Liver (tissue), 9 donors: Measurements from ENCODE around the gene XYLT1. TPM values are rescaled to one million over a fixed set of nuclear protein-coding genes. Genes with fewer than 3 reads are reported as not detected.

Experiments
- DNase-seq: peaks from one replicate; pipeline ENCODE4 v3.0.0-alpha.2; 2017; ENCODE audit warnings: low spot score
- H3K27ac ChIP-seq, 2 donors: one replicate each; pipeline ENCODE4 v1.7.0; 2013; ENCODE audit warnings: inconsistent platforms in 2 of 2, low read length in 2 of 2, control low read depth in 1 of 2, low read depth in 1 of 2, mild to moderate bottlenecking in 1 of 2
- H3K27me3 ChIP-seq, 4 donors: one replicate each; pipeline versions ENCODE4 v1.6.1 to v1.7.0; 2013; ENCODE audit warnings: low read length in 3 of 4, inconsistent platforms in 1 of 4, mild to moderate bottlenecking in 1 of 4, moderate library complexity in 1 of 4; ENCODE audit not compliant: control insufficient read depth in 4 of 4, insufficient read depth in 4 of 4
- H3K36me3 ChIP-seq, 4 donors: one replicate each; pipeline versions ENCODE4 v1.6.1 to v1.7.0; 2013; ENCODE audit warnings: low read length in 3 of 4, mild to moderate bottlenecking in 3 of 4, low read depth in 1 of 4, moderate library complexity in 1 of 4; ENCODE audit not compliant: control insufficient read depth in 4 of 4, insufficient read depth in 3 of 4
- H3K4me1 ChIP-seq, 4 donors: one replicate each; pipeline versions ENCODE4 v1.6.1 to v1.7.0; 2013; ENCODE audit warnings: low read length in 3 of 4, mild to moderate bottlenecking in 3 of 4, moderate library complexity in 1 of 4; ENCODE audit not compliant: control insufficient read depth in 4 of 4, insufficient read depth in 4 of 4
- H3K4me3 ChIP-seq, 3 donors: one replicate each; pipeline versions ENCODE4 v1.6.1 to v1.7.0; 2013; ENCODE audit warnings: low read length in 3 of 3, control low read depth in 1 of 3, low read depth in 1 of 3, mild to moderate bottlenecking in 1 of 3
- H3K9ac ChIP-seq, 2 donors: one replicate each; pipeline ENCODE4 v1.7.0; 2013; ENCODE audit warnings: low read length in 2 of 2, mild to moderate bottlenecking in 2 of 2, moderate library complexity in 2 of 2, control low read depth in 1 of 2, low read depth in 1 of 2
- H3K9me3 ChIP-seq, 4 donors: one replicate each; pipeline versions ENCODE4 v1.6.1 to v1.7.0; 2013; ENCODE audit warnings: low read length in 3 of 4; ENCODE audit not compliant: control insufficient read depth in 4 of 4
- EGR1 ChIP-seq, 2 donors: IDR thresholded peaks; 2 replicates each; pipeline ENCODE4 v1.6.1; 2016 to 2018; ENCODE audit warnings: antibody characterized with exemption in 2 of 2, low read depth in 2 of 2
- FOXA1 ChIP-seq: IDR thresholded peaks from 2 replicates; pipeline ENCODE4 v1.6.1; 2016; ENCODE audit warnings: antibody characterized with exemption
- FOXA2 ChIP-seq: IDR thresholded peaks from 2 replicates; pipeline ENCODE4 v1.6.1; 2016; ENCODE audit warnings: antibody characterized with exemption
- GABPA ChIP-seq, 2 donors: IDR thresholded peaks in 1 of 2; conservative IDR thresholded peaks in 1 of 2; 2 replicates each; pipeline ENCODE4 v1.6.1; 2016; ENCODE audit warnings: antibody characterized with exemption in 2 of 2, mild to moderate bottlenecking in 1 of 2, moderate library complexity in 1 of 2
- HNF4G ChIP-seq: IDR thresholded peaks from 2 replicates; pipeline ENCODE4 v1.6.1; 2016; ENCODE audit warnings: antibody characterized with exemption
- NR2F2 ChIP-seq: IDR thresholded peaks from 2 replicates; pipeline ENCODE4 v1.6.1; 2016; ENCODE audit warnings: antibody characterized with exemption
- RXRA ChIP-seq, 2 donors: IDR thresholded peaks; 2 replicates each; pipeline ENCODE4 v1.6.1; 2017 to 2018; ENCODE audit warnings: antibody characterized with exemption in 2 of 2, mild to moderate bottlenecking in 1 of 2
- SP1 ChIP-seq: IDR thresholded peaks from 2 replicates; pipeline ENCODE4 v1.6.1; 2018; ENCODE audit warnings: antibody characterized with exemption, mild to moderate bottlenecking
- WGBS: extraction: QIAGEN DNeasy Blood & Tissue Kit; methylation state at CpG from one replicate; pipeline ENCODE4 v1.1.7; 2013; 5-methylcytosine and 5-hydroxymethylcytosine counted together
- polyA plus RNA-seq, 2 donors: library from polyadenylated mRNA; stranded (reverse) in 1 of 2; unstranded in 1 of 2; fragments of 200-250 nt in 1 of 2; fragments of >200 nt in 1 of 2; fragmentation: Nextera tagmentation in 1 of 2; extraction: Ambion mirVana in 1 of 2; gene quantifications; one replicate each; pipeline versions ENCODE4 v1.2.1 to v1.2.3, GENCODE V29; 2013 to 2015
- total RNA-seq, 2 donors: library from RNA; depleted of rRNA; stranded (reverse); fragments of >200 nt; gene quantifications; one replicate each; pipeline ENCODE4 v1.2.3, GENCODE V29; 2014
- TF ChIP-seq, protein P1 (sequence below): IDR thresholded peaks from 2 replicates; pipeline ENCODE4 v1.6.1; 2016; ENCODE audit warnings: antibody characterized with exemption, mild to moderate bottlenecking
- TF ChIP-seq, protein P2 (sequence below): IDR thresholded peaks from 2 replicates; pipeline ENCODE4 v1.6.1; 2016; ENCODE audit warnings: antibody characterized with exemption
- TF ChIP-seq, protein P3 (sequence below): IDR thresholded peaks from 2 replicates; pipeline ENCODE4 v1.6.1; 2016; ENCODE audit warnings: antibody characterized with exemption
- donor health status: healthy.
- donor health status: healthy.
- donor health status: healthy.
- donor health status: healthy.
- donor health status: healthy.

XYLT1 gene
- total and polyA plus RNA-seq, 4 donors, result 0.25 to 2.3 (median 0.53) TPM

DNA sequence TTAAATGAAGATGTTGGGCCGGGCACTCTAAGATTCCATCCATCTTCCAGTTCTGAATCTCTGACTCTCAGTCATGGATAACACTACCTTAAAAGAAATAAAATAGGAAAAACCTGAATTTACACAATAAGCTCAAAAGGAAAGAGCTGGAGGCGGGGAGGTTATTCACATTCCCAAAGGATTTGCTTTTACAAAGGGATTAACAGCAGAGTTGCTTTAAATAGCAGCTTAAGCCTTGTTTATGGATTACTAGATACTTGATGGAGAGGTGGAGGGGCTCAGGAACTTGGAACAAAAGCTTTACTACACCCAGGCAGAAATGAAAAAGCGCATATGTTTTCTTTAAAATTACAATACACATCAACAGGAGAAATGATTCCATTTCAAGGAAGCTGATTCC is 84.5 kb downstream of the XYLT1 start:
- no peak for DNase-seq
- no peaks in the 10 kb centered on the region for H3K4me1 ChIP-seq
- TF ChIP-seq FOXA2, result no peak
- TF ChIP-seq, protein P1, sequence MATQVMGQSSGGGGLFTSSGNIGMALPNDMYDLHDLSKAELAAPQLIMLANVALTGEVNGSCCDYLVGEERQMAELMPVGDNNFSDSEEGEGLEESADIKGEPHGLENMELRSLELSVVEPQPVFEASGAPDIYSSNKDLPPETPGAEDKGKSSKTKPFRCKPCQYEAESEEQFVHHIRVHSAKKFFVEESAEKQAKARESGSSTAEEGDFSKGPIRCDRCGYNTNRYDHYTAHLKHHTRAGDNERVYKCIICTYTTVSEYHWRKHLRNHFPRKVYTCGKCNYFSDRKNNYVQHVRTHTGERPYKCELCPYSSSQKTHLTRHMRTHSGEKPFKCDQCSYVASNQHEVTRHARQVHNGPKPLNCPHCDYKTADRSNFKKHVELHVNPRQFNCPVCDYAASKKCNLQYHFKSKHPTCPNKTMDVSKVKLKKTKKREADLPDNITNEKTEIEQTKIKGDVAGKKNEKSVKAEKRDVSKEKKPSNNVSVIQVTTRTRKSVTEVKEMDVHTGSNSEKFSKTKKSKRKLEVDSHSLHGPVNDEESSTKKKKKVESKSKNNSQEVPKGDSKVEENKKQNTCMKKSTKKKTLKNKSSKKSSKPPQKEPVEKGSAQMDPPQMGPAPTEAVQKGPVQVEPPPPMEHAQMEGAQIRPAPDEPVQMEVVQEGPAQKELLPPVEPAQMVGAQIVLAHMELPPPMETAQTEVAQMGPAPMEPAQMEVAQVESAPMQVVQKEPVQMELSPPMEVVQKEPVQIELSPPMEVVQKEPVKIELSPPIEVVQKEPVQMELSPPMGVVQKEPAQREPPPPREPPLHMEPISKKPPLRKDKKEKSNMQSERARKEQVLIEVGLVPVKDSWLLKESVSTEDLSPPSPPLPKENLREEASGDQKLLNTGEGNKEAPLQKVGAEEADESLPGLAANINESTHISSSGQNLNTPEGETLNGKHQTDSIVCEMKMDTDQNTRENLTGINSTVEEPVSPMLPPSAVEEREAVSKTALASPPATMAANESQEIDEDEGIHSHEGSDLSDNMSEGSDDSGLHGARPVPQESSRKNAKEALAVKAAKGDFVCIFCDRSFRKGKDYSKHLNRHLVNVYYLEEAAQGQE, result no peak
- no peak for TF ChIP-seq SP1
- no peak for TF ChIP-seq HNF4G
- TF ChIP-seq, protein P2, sequence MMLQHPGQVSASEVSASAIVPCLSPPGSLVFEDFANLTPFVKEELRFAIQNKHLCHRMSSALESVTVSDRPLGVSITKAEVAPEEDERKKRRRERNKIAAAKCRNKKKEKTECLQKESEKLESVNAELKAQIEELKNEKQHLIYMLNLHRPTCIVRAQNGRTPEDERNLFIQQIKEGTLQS, result no peak
- TF ChIP-seq FOXA1, result no peak
- TF ChIP-seq EGR1 (IDR thresholded peaks at IDR 0.05; ENCODE audit: low read depth in 2 of 2), result no peak
- TF ChIP-seq RXRA (IDR thresholded peaks at IDR 0.05), result no peak
- TF ChIP-seq, protein P3, sequence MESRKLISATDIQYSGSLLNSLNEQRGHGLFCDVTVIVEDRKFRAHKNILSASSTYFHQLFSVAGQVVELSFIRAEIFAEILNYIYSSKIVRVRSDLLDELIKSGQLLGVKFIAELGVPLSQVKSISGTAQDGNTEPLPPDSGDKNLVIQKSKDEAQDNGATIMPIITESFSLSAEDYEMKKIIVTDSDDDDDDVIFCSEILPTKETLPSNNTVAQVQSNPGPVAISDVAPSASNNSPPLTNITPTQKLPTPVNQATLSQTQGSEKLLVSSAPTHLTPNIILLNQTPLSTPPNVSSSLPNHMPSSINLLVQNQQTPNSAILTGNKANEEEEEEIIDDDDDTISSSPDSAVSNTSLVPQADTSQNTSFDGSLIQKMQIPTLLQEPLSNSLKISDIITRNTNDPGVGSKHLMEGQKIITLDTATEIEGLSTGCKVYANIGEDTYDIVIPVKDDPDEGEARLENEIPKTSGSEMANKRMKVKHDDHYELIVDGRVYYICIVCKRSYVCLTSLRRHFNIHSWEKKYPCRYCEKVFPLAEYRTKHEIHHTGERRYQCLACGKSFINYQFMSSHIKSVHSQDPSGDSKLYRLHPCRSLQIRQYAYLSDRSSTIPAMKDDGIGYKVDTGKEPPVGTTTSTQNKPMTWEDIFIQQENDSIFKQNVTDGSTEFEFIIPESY, result no peak
- TF ChIP-seq NR2F2, result no peak
- H3K27ac ChIP-seq, result no peak overlapping the region
- H3K27me3 ChIP-seq, result no peaks in the 10 kb centered on the region
- H3K9ac ChIP-seq, result no peak overlapping the region
- no peaks in the 10 kb centered on the region for H3K9me3 ChIP-seq
- WGBS, result 56% methylated on average over 3 of the region's 3 CpGs
- no peak overlapping the region for H3K4me3 ChIP-seq
- H3K36me3 ChIP-seq, result no peaks in the 10 kb centered on the region

DNA sequence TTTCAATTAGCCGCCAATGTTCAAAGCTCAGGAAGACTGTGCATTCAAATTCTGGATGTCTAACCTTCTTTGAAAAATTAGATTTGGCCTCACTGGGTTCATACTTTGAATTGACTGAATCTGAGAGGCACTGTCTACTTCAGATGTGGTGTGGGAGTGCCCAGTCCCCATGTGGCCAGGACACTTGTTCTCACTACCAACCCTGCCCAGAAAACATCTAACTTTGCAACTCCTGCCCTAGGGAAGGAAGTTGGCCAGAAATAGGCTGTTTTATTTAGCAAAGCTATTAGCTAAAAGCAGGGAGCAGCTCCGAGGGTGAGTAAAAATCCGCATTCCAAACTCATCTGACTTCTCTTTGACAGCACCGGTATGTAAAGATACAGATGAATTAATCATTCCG is 86.3 kb downstream of the XYLT1 start:
- no peak overlapping the region for H3K27ac ChIP-seq
- no peaks in the 10 kb centered on the region for H3K4me1 ChIP-seq
- TF ChIP-seq GABPA (IDR thresholded peaks at IDR 0.05 in 1 of 2, conservative IDR thresholded peaks at IDR 0.05 in 1 of 2), result no peak
- TF ChIP-seq, protein P3, result no peak
- TF ChIP-seq FOXA2, result no peak
- H3K4me3 ChIP-seq, result no peak overlapping the region
- WGBS, result 76% methylated on average over 5 of the region's 5 CpGs
- H3K9me3 ChIP-seq, result no peaks in the 10 kb centered on the region
- no peaks in the 10 kb centered on the region for H3K27me3 ChIP-seq
- no peak for DNase-seq
- H3K9ac ChIP-seq, result no peak overlapping the region
- H3K36me3 ChIP-seq, result no peaks in the 10 kb centered on the region
